B cell (primary cell): ENCODE data around the gene CASK. TPM values are rescaled to one million over a fixed set of nuclear protein-coding genes. Genes with fewer than 3 reads are reported as not detected.
A peak's percentile ranks its signal among the peaks of the same experiment; 100 is the strongest.
"Not testable (repeated sequence)": the region's sequence is repeated elsewhere in the genome, so short reads cannot be mapped to it uniquely, and the experiment has no call there.

ENCODE experiments used
- ATAC-seq: fragments of 200-7000 bp; cut with Tn5 transposase; one replicate; pipeline ENCODE4 v1.10.0; 2021; ENCODE audit warnings: low read depth, mild to moderate bottlenecking, moderate number of reproducible peaks, moderate library complexity
- CTCF ChIA-PET: fragments of 350-600 bp; sonication (Branson Sonifier 250); formaldehyde crosslinking; loops from one replicate; lab custom pipeline; 2021; ENCODE audit warnings: antibody characterized with exemption, inconsistent platforms; lab: Charles Lee
- POLR2A ChIA-PET: fragments of 350-600 bp; sonication (Branson Sonifier 250); formaldehyde crosslinking; loops from one replicate; lab custom pipeline; 2021; ENCODE audit warnings: antibody characterized with exemption; lab: Charles Lee
- DNase-seq: peaks from one replicate; pipeline ENCODE4 v3.0.0; 2013
- H2AFZ ChIP-seq: 2 replicates; pipeline ENCODE4 v1.6.1; 2012; ENCODE audit warnings: mild to moderate bottlenecking, low read depth, low read length; ENCODE audit not compliant: insufficient read depth, poor library complexity, severe bottlenecking
- H3K27ac ChIP-seq, 2 donors: 1 replicate in 1 of 2; 2 replicates in 1 of 2; pipeline ENCODE4 v1.5.1; 2012 to 2013; ENCODE audit warnings: low read length in 2 of 2, mild to moderate bottlenecking in 2 of 2, moderate library complexity in 1 of 2
- H3K27me3 ChIP-seq, 4 experiments: fragments of 200-600 bp in 1 of 4; sonication (generic) in 1 of 4; replicated peaks in 1 of 4; 1 replicate in 2 of 4; 2 replicates in 2 of 4; pipeline versions ENCODE4 v1.6.1 to v1.7.0; 2013 to 2016; ENCODE audit warnings: low read length in 3 of 4, mild to moderate bottlenecking in 2 of 4, mixed read lengths in 1 of 4, moderate library complexity in 1 of 4; ENCODE audit not compliant: insufficient read depth in 4 of 4, control insufficient read depth in 3 of 4; ENCODE audit errors: control extremely low read depth in 1 of 4
- H3K36me3 ChIP-seq, 2 experiments: replicated peaks in 1 of 2; 1 replicate in 1 of 2; 2 replicates in 1 of 2; pipeline versions ENCODE4 v1.6.1 to v1.7.1; 2013; ENCODE audit warnings: low read length in 1 of 2; ENCODE audit not compliant: insufficient read depth in 2 of 2, control insufficient read depth in 1 of 2; ENCODE audit errors: control extremely low read depth in 1 of 2, extremely low read depth in 1 of 2
- H3K4me1 ChIP-seq, 2 donors: fragments of 200-600 bp in 1 of 2; sonication (generic) in 1 of 2; 1 replicate in 1 of 2; 2 replicates in 1 of 2; pipeline versions ENCODE4 v1.5.1 to v1.6.1; 2013 to 2017; ENCODE audit warnings: low read length in 2 of 2; ENCODE audit not compliant: control insufficient read depth in 2 of 2, insufficient read depth in 2 of 2
- H3K4me2 ChIP-seq: replicated peaks from 2 replicates; pipeline ENCODE3; 2012; ENCODE audit warnings: mild to moderate bottlenecking, low read depth, low read length; ENCODE audit not compliant: poor library complexity, severe bottlenecking
- H3K4me3 ChIP-seq, 5 experiments: fragments of 200-600 bp in 1 of 5; sonication (generic) in 1 of 5; 1 replicate in 3 of 5; 2 replicates in 2 of 5; pipeline versions ENCODE4 v1.5.1 to v1.7.0; 2011 to 2016; ENCODE audit warnings: low read length in 4 of 5, mild to moderate bottlenecking in 4 of 5, low read depth in 2 of 5, control low read depth in 1 of 5, moderate library complexity in 1 of 5; ENCODE audit not compliant: insufficient read depth in 1 of 5; ENCODE audit errors: control extremely low read depth in 1 of 5, extremely low read depth in 1 of 5
- H3K79me2 ChIP-seq: fragments of 200-600 bp; sonication (generic); one replicate; pipeline ENCODE4 v1.6.0; 2016; ENCODE audit warnings: low read length; ENCODE audit not compliant: control insufficient read depth, insufficient read depth
- H3K9ac ChIP-seq: fragments of 200-600 bp; sonication (generic); 2 replicates; pipeline ENCODE4 v1.6.1; 2017; ENCODE audit warnings: mild to moderate bottlenecking, low read length, moderate library complexity
- H3K9me3 ChIP-seq, 3 donors: one replicate each; pipeline versions ENCODE4 v1.6.1 to v1.7.1; 2013; ENCODE audit warnings: low read length in 2 of 3; ENCODE audit not compliant: control insufficient read depth in 2 of 3, insufficient read depth in 1 of 3; ENCODE audit errors: control extremely low read depth in 1 of 3
- H4K20me1 ChIP-seq: 2 replicates; pipeline ENCODE4 v1.6.0; 2012; ENCODE audit warnings: mild to moderate bottlenecking, low read length; ENCODE audit not compliant: insufficient read depth, control insufficient read depth, poor library complexity, severe bottlenecking
- H3K27ac Mint-ChIP-seq: one replicate; pipeline ENCODE4 v1.8.0; 2021; ENCODE audit warnings: mixed read lengths
- H3K27me3 Mint-ChIP-seq: one replicate; pipeline ENCODE4 v1.8.0; 2021; ENCODE audit warnings: mixed read lengths
- H3K4me1 Mint-ChIP-seq: one replicate; pipeline ENCODE4 v1.8.0; 2021; ENCODE audit warnings: mixed read lengths
- H3K4me3 Mint-ChIP-seq: one replicate; pipeline ENCODE4 v1.8.0; 2021; ENCODE audit warnings: mixed read lengths
- H3K9me3 Mint-ChIP-seq: one replicate; pipeline ENCODE4 v1.8.0; 2022; ENCODE audit warnings: mixed read lengths; ENCODE audit not compliant: insufficient read depth
- CTCF ChIP-seq: fragments of 200-600 bp; IDR thresholded peaks from one replicate; pipeline ENCODE4 v1.8.0; 2022; ENCODE audit warnings: antibody characterized with exemption, mild to moderate bottlenecking
- EZH2 ChIP-seq: IDR thresholded peaks from 2 replicates; pipeline ENCODE4 v1.6.1; 2012; ENCODE audit warnings: borderline replicate concordance, low read depth, mild to moderate bottlenecking, moderate library complexity, low read length; ENCODE audit not compliant: insufficient read depth, poor library complexity, severe bottlenecking
- WGBS: methylation state at CpG from one replicate; pipeline ENCODE4 v1.1.5; 2013; ENCODE audit warnings: missing lambda C conversion rate; ENCODE audit not compliant: insufficient coverage; 5-methylcytosine and 5-hydroxymethylcytosine counted together
- intact Hi-C: fragments of 100-400 bp; cut with micrococcal nuclease; formaldehyde crosslinking; loops from one replicate; pipeline ENCODE4 v1.10.0; 2022
- polyA plus RNA-seq: library from polyadenylated mRNA; depleted of rRNA; stranded (reverse); fragments of >200 nt; gene quantifications from 2 replicates; pipeline ENCODE4 v1.2.3, GENCODE V29; 2012
- total RNA-seq, 2 donors: library from RNA; stranded (reverse); fragments of 120-200 nt in 1 of 2; gene quantifications; 1 replicate in 1 of 2; 2 replicates in 1 of 2; pipeline versions ENCODE4 v1.2.3 to v1.2.4, GENCODE V29; 2013 to 2022

CASK gene
- total and polyA plus RNA-seq, 2 donors (not counting 1 experiment from before 2014, with no cell fraction given) = 14.2 to 50.4 TPM

- intact Hi-C loops = no loop called here
- H3K27ac Mint-ChIP-seq = no peak overlapping the region
- TF ChIP-seq CTCF = no peak
- no peak for TF ChIP-seq EZH2
These were observed 408.0 kb downstream of the CASK start for GRCh38 chrX:41515376-41515775.

GRCh38 chrX:41514179-41514578 lies 409.2 kb downstream of the CASK start:
- Histone ChIP-seq H3K4me1 (peaks cover 0 to 4% of the 10 kb centered on the region in 2 donors), H2AFZ (no peak overlapping the region), H3K27me3 (no peaks in the 10 kb centered on the region), H3K9me3 (no peaks in the 10 kb centered on the region), H3K9ac (no peak overlapping the region), H3K4me3 (no peak overlapping the region), H4K20me1 (no peaks in the 10 kb centered on the region), H3K36me3 (no peaks in the 10 kb centered on the region), H3K27ac (no peak overlapping the region), H3K4me2 (no peak overlapping the region), H3K79me2 (no peaks in the 10 kb centered on the region)
- Mint-ChIP-seq H3K4me3 (no peak overlapping the region), H3K27me3 (no peaks in the 10 kb centered on the region), H3K9me3 (no peaks in the 10 kb centered on the region), H3K27ac (peak overlapping the region; percentile 11), H3K4me1 (peaks cover 10% of the 10 kb centered on the region)
- 93% methylated on average over 4 of the region's 9 CpGs for WGBS
- ATAC-seq (no peak), DNase-seq (no peak)
- TF ChIP-seq CTCF = no peak
- TF ChIP-seq EZH2 = no peak
- intact Hi-C loops = no loop called here
- ChIA-PET POLR2A (no interaction called here), CTCF (no interaction called here)

More at GRCh38 chrX:41515376-41515775, 408.0 kb downstream of the CASK start:
- Histone ChIP-seq H2AFZ (no peak overlapping the region), H4K20me1 (no peaks in the 10 kb centered on the region), H3K36me3 (no peaks in the 10 kb centered on the region), H3K79me2 (no peaks in the 10 kb centered on the region), H3K27ac (no peak overlapping the region), H3K9me3 (no peaks in the 10 kb centered on the region), H3K4me3 (no peak overlapping the region), H3K4me2 (no peak overlapping the region), H3K9ac (no peak overlapping the region), H3K4me1 (peaks cover 0 to 4% of the 10 kb centered on the region in 2 donors), H3K27me3 (no peaks in the 10 kb centered on the region)
- H3K9me3 Mint-ChIP-seq = no peaks in the 10 kb centered on the region
- ATAC-seq (no peak), DNase-seq (no peak)
- CTCF ChIA-PET = no interaction called here
- H3K4me3 Mint-ChIP-seq = no peak overlapping the region
- POLR2A ChIA-PET = no interaction called here
- WGBS = 100% methylated on average over 6 of the region's 12 CpGs
- H3K27me3 Mint-ChIP-seq = no peaks in the 10 kb centered on the region
- H3K4me1 Mint-ChIP-seq = peaks cover 10% of the 10 kb centered on the region

GRCh38 chrX:41512853-41513252 lies 410.5 kb downstream of the CASK start:
- H4K20me1 ChIP-seq, H3K9me3 Mint-ChIP-seq, ATAC-seq, H3K27ac ChIP-seq, H3K27me3 ChIP-seq, H3K4me1 ChIP-seq, intact Hi-C loops, POLR2A ChIA-PET, H3K27me3 Mint-ChIP-seq, H3K4me3 ChIP-seq, H3K9ac ChIP-seq, H2AFZ ChIP-seq, H3K79me2 ChIP-seq, H3K27ac Mint-ChIP-seq, H3K4me1 Mint-ChIP-seq, H3K36me3 ChIP-seq, H3K4me3 Mint-ChIP-seq, CTCF ChIA-PET, H3K9me3 ChIP-seq, H3K4me2 ChIP-seq, DNase-seq: not testable (repeated sequence)
- no CpG with 5 or more reads among the region's 7 CpGs for WGBS
